Gastrocnemius medialis (tissue), 4 donors: ENCODE data around the gene CFAP47.

Source experiments
- POLR2A ChIP-seq, 2 donors: fragments of 450-650 bp; IDR thresholded peaks; one replicate each; pipeline ENCODE4 v1.6.1; 2017; ENCODE audit warnings: antibody characterized with exemption in 2 of 2, mild to moderate bottlenecking in 2 of 2, moderate library complexity in 2 of 2
- TF ChIP-seq, protein P1 (sequence below), 5 experiments: fragments of 450-650 bp in 3 of 5; fragments of 200-600 bp in 2 of 5; sonication (generic) in 2 of 5; IDR thresholded peaks in 4 of 5; conservative IDR thresholded peaks in 1 of 5; 1 replicate in 4 of 5; 2 replicates in 1 of 5; pipeline ENCODE4 v1.5.1; 2016 to 2019; ENCODE audit warnings: antibody characterized with exemption in 5 of 5, mild to moderate bottlenecking in 3 of 5, moderate library complexity in 3 of 5

DNA sequence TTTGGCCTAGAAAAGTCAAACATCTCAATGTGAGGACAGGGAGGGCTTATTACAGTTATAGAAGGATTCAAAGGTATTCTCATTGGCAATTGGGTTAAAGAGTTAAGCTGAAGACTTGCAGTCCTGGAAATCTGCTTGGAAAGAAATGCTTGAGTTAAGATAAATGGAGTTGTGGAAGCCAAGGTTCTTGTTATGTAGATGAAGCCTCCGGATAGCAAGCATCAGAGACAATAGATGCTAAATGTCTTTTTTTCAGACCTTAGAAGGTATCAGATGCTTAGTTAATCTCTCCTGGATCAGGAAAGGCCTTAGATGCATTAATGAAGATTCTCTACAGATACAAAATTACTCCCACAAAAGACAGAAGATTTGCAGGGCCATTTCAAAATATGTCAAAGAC lies 299.3 kb downstream of the CFAP47 start:
- TF ChIP-seq, protein P1, sequence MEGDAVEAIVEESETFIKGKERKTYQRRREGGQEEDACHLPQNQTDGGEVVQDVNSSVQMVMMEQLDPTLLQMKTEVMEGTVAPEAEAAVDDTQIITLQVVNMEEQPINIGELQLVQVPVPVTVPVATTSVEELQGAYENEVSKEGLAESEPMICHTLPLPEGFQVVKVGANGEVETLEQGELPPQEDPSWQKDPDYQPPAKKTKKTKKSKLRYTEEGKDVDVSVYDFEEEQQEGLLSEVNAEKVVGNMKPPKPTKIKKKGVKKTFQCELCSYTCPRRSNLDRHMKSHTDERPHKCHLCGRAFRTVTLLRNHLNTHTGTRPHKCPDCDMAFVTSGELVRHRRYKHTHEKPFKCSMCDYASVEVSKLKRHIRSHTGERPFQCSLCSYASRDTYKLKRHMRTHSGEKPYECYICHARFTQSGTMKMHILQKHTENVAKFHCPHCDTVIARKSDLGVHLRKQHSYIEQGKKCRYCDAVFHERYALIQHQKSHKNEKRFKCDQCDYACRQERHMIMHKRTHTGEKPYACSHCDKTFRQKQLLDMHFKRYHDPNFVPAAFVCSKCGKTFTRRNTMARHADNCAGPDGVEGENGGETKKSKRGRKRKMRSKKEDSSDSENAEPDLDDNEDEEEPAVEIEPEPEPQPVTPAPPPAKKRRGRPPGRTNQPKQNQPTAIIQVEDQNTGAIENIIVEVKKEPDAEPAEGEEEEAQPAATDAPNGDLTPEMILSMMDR (IDR thresholded peaks at IDR 0.05 in 4 of 5, conservative IDR thresholded peaks at IDR 0.05 in 1 of 5) = no peak
- TF ChIP-seq POLR2A (IDR thresholded peaks at IDR 0.05) = no peak
